ENCODE results near the gene C16orf95.
"Not testable (repeated sequence)": the region's sequence is repeated elsewhere in the genome, so short reads cannot be mapped to it uniquely, and the experiment has no call there.

Gene C16orf95

DNA sequence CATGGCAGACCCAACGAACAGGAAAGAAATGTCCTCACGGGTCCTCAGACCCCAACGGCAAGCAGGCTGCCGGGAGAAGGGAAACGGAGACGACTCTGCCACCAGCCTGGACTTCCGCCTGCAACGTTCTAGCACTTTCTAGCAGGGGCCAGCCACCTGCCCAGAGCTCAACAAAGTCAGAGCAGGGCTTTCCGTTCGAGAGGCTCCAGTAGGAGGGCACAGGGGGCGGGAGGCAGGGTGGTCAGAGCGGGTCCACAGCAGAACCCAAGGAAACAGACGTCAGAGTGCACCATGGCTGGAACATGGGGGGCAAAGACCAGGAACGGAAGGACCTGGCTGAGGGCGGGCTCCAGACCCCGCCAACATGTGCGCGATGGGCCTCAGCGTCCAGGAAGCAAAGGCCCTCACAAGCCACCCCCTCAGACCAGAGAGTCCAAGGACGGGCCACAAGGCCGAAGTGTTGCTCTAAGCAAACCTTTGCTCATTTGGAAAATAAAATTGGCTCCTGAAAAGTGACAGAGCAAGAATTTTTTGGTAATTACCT, 29.4 kb upstream of the C16orf95 start:
- no peak for DNase-seq (ENCODE audit: low read depth)

DNA sequence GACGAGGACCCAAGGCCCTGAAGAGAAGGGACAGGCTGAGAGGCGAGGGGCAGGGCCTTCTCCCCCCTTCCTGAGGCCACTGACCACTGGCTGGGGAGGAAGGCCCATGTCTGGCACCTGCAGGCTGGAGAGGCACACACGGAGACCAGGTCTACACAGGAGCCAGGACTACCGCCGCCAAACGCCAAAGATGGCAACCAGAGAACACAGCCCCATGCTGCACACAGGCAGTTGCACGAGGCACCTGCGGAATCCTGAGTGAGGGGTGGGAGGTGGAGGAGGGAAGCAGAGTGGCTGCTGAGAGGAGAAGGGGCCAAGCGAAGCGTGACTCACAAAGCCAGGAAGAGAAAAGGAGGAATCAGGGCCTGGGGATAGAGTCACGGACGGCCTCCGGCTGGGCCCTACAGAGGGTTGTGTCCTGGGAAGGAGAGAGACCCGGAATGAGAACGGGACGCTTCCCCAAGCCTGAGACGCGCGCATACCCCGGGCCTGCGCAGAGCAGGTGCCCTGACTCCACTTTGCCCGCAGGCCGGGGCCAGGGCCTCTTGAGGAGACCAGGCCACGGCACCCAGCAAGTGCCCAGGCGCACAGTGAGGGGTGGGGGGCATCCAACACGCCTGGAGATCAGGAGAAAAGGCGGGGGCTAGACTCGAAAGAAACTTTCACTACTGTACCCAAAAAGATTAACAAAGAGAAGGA, 28.7 kb upstream of the C16orf95 start:
- no peak for DNase-seq (ENCODE audit: low read depth)

DNA sequence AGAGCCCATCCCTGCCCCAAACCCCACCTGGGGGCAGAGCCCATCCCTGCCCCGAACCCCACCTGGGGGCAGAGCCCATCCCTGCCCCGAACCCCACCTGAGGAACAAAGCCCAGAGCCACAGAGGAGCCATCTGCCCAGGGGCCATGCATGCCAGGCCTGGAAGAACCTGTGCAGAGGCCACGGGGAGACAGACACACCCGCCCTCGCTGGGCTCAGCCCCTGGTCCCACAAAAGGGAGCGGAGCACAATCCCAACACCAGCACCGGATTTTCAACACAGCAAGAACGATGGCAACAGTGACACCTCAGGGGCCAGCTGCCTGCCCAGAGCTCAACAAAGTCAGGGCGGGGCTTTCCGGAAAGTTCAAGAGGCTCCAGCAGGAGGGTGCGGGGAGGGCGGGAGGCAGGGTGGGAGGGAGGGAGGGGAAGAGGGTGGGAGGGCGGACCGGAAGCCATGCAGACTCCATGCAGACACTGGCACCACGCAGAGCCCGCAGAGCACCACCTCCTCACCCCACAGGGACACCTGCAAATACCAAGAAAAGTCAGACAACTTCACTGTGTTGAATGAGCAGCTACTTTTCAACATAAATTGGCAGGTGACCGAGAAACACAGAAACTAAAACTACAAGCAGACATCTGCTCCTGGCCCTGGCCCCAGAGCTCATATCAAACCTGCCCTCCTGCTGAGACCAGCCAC, 27.9 kb upstream of the C16orf95 start:
- no peak for DNase-seq (ENCODE audit: low read depth)

DNA sequence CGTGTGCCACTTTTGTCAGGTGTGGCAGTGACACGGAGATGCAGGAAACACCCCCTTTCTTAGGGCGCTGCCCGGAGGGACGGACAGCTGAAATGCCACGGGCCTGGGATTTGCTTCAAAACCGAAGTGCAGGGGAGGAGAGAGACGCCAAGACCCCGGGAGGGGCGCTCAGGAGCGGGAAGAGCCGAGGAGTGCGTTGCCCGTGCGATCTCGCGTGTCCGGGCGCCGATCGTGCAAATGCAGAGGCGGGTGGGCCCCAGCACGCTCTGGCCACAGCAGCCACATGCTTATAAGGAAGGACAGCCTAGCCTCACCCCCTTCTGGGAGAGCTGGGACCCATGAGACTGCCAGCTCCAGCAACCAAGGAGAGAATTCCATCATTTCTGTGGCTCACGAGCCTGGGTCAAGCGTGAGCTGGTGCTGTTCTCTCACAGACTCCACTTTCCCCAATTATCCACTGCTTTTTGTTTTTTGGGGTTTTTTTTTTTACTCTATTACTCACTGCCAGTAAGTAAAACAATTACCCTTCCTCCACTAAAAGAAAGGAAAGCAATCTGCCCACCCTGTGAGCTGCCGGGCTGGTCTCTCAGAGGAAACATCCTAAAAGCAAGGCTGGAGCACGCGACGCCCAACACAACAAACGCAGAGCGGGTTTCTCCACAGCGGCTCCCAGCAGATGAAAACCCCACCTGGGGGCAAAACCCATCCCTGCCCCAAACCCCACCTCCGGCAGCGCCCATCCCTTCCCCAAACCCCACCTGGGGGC, 27.2 kb upstream of the C16orf95 start:
- no peak for DNase-seq (ENCODE audit: low read depth)

DNA sequence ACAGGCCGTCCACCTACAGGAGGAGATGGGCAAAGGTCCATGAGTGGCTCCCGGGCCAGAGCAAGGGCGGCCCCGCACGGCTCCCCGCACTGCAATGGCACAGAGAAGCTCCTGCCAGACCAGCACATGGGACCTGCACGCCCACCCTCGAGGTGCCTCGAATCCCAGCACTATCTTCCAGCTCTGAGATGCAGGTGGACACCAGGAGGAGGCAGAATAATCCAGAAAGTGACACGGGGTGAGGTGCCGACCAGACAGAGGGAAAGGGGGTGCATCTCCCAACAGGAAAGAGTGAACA, 26.5 kb upstream of the C16orf95 start:
- DNase-seq (ENCODE audit: low read depth): no peak

DNA sequence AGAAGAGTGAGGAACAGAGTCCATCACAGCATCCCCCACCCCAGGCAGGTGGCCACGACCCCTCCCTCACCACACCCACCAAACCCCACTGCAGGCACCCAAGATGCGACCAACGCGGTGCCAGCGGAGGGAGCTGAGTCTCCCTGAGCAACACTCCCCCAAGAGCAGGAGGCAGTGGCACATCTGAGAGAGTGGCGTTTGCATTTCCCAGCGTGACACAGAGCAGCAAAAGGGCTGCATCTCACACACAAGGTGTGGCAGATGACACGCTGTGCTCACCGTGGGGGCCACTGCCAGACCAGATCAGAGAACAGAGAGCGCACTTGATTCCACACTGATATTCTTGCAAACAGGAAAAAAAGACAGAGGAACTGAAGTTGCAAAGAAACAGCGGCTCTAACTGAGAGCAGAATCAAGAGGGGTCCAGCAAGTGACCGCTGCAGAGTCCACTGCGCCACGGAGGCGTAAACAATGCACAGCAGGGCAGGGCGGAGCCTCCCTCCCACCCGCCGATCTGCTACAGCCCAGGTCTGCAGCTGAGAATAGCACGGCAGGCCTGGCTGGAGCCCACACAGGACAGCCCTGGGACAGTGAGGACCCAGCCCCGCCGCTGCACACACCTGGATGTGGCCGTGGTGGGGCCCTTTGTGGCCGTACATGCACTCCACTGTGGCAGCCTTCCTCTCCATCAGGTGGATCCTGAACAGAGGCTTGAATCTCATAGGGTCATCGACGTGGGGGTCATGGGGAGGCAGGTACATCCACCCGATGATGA, 26.0 kb upstream of the C16orf95 start:
- no peak for DNase-seq (ENCODE audit: low read depth)

DNA sequence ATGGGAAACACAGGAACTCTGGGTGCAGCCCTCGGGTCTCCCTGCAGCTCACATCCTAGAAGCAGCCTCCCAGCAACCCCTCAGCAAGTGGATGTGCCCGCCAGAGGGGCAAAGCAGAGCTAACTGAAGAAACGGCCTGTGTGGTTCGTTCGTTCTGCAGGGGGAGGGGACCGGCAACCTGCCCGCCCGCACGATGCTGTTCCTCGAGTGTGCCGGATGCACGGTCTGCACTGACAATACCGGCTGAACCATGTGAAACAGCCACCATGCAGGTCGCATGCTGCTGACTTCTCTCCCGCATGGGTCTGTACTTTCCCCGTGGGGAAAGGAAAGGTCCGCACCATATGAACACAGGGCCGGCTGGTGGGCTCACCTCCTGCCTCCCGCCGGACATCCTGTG, 25.3 kb upstream of the C16orf95 start:
- no peak for DNase-seq (ENCODE audit: low read depth)

DNA sequence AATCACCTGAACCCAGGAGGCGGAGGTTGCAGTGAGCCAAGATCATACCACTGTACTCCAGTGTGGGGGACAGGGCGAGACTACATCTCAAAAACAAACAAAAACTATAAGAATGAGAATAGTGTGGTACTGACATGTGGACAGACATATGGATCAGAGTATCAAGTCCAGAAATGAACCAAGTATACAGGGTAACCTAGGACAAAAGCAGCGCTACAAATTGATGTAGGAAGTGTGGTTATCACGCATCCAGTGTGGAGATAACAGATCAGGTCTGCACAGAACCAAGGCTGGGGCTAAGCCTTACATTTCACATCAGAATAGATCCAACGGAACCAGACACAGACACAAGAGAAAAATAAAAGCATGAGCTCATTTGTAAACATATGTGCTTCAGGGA, 23.0 kb upstream of the C16orf95 start:
- DNase-seq (ENCODE audit: low read depth): no peak

DNA sequence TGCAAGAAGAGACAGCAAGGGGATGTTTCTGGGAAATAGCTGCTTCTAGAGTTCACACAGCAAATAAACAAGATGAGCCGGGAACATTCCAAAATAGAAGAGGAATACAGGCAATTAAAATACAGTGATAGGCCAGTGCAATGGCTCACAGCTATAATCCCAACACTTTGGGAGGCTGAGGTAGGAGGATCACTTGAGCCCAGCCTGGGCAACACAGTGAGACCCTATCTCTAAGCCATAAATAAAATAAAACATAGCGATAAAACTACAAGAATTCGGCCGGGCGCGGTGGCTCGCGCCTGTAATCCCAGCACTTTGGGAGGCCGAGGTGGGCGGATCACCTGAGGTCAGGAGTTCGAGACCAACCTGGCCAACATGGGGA, 22.5 kb upstream of the C16orf95 start:
- DNase-seq (ENCODE audit: low read depth): not testable (repeated sequence)

DNA sequence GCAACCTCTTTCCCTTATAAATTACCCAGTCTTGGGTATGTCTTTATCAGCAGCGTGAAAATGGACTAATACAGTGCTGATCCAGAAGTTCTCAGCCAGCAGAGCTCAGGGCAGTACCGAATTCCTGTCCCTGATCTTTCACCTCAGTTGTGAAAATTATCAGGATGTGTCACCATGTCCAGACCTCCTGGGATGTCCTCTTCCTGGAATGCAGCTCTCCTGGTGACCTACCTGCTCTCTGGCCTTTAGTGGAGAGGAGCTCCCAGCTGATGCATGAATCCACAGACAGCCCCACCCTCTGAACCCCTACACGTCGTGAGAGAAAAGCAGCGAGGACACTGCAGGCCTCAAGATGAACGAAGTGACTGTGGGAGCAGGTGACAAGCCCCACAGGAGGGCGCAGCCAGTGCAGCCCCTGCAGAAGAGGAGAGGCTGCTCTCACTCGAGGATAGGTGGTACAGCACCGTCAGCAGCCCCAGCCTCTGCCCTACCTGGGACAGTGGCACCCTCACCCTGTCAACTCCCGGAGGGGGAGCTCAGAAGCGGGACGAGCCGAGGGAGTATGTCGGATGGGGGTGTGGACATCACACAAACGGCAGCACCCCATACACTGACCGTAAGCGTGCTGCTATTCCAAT, 22.0 kb upstream of the C16orf95 start:
- no peak for DNase-seq (ENCODE audit: low read depth)

DNA sequence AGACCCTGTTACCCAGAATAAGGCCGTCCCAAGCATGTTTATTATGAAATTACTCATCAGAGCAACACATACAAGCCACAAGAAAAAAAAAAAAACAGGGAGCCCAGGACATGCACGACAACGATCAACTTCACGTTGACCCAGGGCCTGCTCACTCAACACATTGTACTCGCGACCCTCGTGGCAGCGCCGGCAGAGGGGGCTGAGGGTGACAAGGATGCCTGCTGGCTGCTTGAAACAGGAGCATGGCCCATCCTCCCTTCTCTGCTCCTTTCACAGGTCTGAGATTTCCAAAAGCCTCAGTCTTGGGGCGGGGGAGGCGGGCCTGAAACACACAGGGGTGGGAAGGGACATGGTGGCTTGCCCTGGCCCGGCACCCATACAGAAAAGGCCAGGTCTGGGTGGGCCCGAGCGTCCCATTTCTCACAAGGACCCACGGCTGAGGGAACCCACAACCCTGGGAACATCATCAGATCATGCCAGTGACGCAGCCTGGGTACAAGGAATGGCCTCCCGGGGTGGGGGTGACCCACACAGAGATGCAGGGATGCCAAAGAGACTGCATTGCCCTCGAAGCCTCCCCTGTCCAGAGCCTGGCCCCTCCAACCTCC, 21.1 kb upstream of the C16orf95 start:
- DNase-seq (ENCODE audit: low read depth): no peak

DNA sequence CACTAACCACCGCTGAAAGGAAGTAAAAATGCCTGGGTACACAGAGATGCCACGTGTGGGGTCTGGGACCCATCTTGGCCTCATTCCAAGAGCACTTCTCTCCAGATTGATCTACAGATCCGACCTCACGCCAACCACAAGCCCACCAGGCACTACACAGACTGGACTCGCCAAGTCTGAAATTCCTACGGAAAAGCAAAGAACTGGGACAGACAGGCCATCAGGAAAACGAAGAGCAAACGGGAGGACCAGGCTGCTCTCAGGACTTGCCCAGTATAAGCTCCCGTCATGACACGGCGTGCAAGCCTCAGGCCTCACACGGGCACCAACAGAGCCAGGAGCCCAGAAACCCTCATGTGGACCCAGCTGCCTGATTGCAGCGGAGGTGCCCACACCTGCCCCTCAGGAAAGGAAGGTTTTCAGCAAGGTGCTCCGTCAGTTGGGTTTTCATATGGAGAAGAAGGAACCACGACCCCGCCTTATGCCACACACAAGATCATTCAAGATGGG, 20.1 kb upstream of the C16orf95 start:
- no peak for DNase-seq (ENCODE audit: low read depth)

DNA sequence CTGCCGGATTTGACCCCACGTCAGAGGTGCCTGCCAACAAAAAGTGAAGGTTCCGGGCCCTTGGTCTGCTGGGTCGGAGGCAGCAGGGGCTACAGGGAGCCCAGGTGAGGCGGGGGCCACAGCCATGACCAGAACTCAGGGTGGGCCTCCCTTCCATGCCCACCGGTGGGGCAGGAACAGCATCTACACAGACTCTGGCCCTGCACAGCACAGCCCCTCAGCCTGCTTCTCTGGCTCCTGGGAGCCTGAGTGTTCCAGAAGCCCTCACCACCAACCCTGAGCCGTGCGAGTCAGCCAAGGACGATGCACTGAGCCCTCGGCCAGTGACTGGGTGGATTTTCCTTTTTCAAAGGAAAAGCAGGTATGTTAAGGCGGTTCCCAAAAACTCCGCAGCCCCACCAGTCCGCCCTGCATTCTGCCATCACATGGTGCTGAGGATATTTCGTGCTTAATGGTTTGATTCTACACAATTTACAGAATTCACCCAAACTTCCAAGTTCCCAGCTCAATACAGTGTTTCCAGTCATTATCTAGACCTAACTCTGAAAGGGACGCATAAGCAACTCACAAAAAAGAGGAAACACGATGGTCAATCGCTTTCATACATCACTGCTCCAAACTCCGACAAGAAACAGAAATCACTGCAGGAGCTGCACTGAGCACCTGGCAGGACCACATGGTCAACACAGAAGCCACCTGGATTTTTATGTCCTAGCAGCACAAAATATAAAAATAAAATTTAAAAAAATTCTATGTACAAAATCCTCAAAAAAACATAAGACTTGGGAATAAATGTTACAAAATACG, 19.4 kb upstream of the C16orf95 start:
- no peak for DNase-seq (ENCODE audit: low read depth)

DNA sequence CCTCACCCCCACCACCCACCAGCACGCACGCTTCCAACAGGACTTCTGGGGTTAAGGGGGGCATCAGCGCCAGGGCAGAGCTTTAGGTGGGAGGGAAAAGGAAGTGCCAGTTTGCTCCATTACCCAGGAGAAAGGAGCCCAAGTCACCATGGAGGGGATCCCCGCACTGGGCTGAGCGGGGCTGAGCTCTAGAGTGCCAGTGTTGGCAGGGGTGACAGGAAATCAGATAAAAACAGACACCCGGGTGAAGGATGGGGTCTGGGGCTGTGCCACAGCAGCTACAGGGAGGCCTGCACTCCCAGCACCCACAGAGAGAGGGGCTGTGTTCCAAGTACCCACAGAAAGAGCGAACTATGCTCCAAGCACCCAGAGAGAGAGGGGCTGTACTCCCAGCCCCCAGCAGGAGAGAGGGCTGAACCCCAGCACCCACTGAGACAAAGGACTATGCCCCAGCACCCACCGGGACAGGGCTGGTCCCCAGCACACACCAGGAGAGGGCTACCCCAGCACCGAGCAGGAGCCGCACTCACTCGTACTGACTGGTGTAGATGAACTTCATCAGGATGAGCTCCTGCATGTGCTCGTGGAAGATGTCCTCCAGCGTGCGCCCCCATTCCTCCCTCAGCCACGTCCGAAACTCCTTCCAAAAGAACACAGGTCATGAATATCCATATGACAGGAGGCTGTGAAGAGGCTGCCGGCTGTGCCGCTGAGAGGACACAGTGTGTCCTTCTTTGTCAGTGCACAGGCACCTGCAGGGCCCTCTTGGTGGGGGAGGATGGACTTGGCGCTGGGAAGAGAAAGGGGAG, 18.6 kb upstream of the C16orf95 start:
- no peak for DNase-seq (ENCODE audit: low read depth)

DNA sequence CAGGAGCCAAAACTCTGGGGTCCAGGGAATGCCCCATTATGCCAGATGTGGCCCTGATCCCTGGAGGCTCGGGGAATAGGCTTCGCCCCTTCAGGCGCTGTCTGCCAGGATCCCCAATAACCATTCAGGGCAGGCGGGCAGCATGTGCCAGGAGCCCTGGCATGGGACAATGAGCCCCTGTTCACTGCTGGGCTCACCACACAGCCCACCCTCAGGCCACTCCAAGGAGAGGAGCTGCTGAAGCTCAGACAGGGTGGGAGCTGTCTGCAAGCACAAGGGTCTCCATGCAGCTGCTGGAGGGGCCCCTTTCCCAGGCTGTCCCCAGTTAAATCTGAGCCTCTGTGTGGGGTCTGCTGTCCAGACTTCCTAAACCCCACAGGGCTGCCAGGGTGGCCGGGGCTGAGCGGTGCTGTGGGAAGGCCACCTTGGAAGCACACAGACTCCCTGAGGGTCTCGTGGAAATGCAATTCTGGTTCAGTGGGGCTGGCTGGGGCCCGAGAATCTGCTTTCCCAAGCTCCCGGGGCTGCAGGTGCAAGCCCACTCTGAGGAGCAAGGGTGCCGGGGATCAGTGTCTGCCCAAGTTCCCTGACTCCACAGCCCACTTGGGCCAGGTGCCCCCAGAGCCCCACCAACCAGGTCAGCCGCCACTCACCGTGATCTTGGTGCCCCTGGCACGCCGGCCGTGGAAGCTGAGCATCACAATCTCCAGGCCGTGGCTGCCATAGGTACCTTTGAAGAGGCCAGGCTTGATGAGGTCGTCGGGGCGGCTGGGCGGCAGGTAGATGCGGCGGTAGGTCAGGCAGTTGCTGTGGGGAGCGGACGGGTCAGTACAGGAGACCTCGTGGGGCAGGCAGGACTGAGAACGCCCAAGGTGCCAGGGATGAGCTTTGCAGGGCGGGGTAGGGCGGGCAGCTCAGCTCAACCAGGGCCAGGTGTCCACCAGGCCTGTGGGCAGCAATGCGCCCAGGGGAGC, 17.7 kb upstream of the C16orf95 start:
- no peak for DNase-seq (ENCODE audit: low read depth)

DNA sequence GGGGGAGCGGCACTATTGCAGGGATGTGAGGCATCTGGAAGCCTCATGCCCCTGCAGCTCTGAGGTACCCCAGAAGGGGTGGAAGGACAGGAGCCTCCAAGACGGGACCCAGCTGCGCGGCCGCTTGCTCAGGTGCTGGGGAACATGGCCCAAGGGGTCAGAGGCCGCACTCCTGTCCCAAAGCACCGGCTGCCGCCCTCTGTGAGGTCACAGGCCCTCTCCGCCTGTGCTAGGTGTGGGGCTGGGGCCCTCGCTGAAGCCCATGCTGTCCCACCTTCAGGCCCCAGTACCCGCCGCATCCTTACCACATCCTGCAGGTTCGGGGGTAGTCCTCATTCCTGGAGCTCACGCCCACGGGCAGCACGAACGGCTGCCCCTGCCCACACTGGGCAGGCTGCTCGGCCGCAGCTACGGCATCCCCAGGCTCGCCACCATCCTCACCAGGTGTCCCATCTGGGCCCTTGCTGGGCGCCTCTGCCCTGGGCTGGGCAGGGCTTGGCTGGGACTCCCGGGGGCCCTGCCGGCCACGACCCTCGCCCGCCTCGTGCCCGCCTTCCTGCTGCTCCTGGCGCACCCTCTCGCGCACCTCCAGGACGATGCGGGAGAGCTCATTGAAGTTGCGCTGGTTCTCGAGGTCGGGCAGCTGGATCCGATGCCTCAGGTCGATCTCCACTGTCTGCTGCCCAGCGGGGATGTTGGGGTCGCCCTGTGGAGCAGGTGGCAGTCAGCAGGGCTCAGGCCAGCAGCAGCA, 16.6 kb upstream of the C16orf95 start:
- DNase-seq (ENCODE audit: low read depth): no peak

DNA sequence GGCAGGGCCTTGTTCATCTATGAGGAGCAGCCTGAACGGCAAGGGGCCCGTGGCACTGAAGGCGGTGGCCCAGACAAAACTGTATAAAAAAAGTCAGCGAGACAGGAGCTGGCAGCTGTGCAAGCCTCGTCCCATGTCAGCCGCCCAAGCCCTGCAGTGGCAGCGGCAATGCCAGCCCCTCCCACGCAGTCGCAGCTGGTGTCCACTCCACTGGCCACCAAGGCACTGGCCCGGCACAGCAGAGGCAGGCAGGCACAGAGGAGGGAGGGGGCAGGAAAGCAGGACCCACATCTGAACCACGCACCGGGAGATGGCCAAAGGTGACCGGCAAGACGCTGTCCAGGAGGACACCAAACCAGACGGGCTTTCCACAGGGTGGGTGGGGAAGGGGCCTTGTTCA, 15.9 kb upstream of the C16orf95 start:
- DNase-seq (ENCODE audit: low read depth): no peak

DNA sequence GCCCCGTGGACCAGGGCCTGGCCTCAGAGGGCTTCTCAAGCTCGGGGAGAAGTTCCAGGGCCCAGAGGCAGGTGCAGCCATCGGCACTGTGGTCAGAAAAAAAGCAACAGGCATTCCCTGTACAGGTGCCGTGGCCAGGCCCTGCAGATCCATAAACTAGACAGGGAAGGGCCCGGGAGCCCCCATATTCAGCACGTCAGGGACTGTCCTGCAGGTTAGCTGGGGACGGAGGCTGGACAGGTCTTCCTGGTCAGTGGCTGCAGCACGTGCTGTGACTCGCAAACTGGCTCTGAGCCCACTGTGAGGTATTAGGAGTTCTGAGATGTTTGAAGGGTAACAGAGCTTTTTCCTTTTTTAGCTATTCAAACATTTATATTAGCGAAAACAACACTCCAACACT, 15.0 kb upstream of the C16orf95 start:
- DNase-seq (ENCODE audit: low read depth): peak; percentile 48
